NCI-H524 (cell line): Measurements from ENCODE around the gene LDLRAD4.

Experiments
- DNase-seq, 2 experiments: peaks; one replicate each; lab custom pipeline; 2025; lab: John Stamatoyannopoulos, UW

The LDLRAD4 gene

GRCh38 chr18:13614641-13615288 lies 396.2 kb downstream of the LDLRAD4 start:
- DNase-seq, result no peak

DNA sequence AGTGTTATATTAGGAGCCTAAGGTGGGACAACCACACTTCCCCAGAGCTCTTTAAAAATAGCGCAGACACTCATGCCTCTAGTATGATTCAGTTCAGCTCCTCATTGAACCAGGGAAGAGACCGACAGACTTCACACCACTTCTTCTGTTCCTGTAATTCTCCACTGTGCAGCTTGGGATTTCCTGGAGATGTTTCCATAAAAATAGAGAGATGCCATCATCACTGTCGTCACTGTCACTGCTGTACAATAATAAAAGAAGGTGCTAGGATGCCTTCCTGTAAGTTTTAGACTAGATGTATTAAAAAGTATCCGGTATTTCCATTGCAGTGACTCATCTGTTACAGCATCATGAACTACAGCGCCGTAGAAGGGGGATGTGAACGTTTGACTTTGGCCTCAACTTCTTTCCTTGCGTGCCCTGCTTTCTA lies 396.9 kb downstream of the LDLRAD4 start:
- no peak for DNase-seq

DNA sequence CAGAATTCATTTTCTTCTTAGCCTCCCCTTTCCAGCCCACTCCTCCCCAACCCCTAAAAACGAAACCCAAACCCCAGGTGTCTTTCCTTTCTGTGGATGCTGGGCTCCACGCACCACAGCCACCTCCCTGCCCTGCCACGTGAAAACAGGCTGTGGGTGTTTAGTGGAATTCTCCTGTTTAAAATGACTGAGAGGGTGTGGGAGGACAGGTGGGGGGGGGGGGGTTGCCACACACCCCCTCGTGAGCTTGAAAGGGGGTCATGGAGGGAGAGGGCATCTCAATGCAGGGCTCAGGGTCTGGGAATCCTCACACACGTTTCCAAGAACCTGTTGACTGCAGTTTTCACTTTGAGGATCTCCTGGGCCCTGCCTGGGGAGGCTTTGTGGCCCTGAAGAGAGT lies 397.5 kb downstream of the LDLRAD4 start:
- no peak for DNase-seq

GRCh38 chr18:13616525-13617035 lies 398.0 kb downstream of the LDLRAD4 start:
- DNase-seq, result no peak

DNA sequence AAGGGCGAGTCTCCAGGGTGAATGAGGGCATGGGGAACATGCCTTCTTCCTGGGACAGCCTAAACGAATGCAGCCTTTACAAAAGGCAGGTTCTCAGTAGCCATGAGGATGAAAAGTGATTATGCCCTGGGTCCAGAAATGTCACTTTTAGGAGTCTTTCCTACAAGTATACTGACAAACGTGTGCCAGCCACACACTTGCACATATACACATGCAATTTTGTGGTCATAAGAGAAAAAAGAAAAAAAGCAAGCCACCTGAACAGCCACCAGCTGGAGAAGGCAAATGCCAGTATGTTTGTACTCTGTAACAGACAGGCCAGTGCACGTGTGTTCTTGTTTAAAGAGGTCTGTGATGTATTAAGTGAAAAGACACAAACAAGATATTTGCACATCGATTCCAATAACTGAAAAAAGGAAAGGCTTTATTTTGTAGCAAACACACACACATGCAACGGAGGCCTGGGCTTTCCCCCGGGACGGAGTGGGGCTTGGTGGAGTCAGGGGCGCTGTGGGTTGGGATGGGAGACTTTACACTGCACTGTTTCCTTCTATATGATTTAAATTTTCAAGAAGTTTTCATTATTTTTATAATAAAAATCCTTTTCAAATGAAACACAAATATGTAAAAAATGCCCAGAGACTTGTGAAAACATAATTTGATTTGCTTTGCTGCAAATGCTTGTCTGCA lies 399.4 kb downstream of the LDLRAD4 start:
- DNase-seq, result no peak

DNA sequence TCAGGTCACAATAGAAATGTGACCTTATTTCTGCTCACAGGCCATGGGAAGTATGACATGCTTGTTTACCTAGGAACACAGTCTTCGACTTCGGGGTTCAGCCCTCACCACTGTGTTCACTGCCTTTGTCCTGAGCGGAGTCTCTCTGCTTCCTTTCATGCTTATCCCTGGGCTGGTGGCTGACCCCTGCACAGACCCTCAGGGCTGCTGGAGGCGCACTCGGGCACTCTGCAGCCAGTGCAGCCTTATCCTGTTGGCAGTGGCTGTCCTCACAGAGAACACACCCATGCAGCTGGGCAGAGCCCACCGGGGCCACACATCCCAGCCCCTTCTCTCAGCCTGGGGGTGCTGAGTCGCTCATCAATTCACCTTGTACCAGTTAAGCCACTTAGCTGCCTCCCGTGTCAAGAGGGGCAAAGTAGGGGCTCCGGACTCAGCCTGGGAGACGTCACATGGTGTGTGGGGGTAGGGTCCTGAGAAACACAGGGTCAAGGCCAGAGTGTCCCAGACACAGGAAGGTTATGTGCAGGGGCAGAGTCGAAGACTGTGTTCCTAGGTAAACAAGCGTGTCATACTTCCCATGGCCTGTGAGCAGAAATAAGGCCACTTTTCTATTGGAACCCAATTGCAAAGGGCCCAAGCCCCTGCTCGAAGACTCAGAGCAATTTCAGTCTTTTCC lies 400.3 kb downstream of the LDLRAD4 start:
- DNase-seq, result no peak

GRCh38 chr18:13619505-13620205 lies 401.1 kb downstream of the LDLRAD4 start:
- DNase-seq, result no peak

DNA sequence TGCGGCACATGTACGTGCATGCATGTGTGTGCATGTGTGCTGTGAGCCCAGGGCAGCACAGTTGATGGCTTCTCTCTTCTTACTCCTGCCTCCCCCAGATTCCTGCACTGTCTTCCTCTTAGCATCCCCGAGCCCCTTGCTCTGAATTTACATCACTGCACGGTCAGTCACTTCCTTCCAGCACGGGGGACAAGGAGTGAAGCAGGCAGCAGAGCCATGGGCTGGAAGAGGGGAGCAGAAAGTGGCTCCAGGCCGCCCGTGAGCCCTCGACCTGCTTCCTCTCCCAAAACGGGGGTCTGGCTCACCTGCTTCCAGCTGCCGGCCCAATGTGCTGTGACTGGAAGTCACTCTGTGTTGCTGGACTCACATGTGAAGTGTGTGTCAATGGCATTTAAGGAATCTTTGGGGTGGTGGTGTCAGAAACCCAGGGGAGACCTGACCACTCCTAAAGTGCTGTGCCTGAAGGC lies 401.7 kb downstream of the LDLRAD4 start:
- no peak for DNase-seq

GRCh38 chr18:13620818-13621445 lies 402.4 kb downstream of the LDLRAD4 start:
- no peak for DNase-seq

DNA sequence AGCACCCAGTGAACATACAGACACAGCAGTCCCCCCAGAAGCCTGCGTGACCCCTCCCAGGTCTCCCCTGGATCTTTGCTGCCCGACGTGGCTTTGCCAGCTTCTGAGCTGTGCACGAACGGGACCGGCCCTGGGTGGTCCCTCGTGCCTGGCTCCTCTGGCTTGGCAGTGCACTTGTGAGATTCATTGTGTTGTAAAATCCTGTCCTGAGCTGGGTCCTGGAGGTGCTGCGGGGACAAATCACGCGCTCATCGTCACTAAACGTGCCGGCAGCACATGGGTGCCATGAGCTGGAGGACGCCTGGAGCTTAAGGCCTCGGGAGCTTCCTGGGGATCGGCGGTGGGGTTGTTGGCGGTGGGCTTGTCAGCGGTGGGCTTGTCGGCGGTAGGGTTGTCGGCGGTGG lies 402.9 kb downstream of the LDLRAD4 start:
- no peak for DNase-seq

DNA sequence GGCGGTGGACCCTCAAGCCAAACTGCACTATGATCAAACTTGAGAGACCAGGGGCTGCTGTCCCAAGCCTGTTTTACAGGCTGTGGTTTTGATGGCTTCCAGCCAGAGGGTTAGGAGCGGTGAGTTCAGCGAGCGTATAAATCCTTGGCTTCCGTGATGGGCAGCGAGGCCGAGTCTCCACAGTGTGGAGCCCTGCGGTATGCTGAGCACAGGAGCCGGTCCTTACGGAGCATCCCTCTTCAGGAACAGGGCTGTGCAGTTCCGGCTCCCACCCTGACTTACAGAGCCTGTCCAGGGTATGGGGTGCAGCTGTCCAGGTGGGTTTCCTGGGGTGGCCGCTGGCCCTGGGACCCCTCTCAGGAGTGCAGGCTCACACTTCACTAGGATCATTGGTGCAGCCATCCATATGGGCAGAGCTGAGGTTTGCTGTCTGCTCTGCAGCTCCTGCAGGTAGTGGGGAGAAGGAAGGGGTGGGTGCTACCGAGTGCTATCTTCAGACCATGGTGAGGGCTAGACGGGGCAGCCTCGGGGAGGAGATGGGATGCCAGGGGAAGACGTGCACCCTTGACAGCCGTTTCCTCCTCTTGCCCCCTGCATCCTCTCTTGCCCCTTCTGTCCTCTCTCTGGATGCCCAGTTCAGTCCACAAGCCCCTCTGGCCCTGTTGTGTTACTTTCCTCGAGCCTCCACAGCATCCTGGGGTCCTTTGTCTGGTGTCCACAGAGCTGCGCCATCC lies 403.5 kb downstream of the LDLRAD4 start:
- DNase-seq, result no peak

GRCh38 chr18:13622751-13623150 lies 404.2 kb downstream of the LDLRAD4 start:
- DNase-seq, result no peak

GRCh38 chr18:13623348-13623747 lies 404.8 kb downstream of the LDLRAD4 start:
- DNase-seq, result no peak

- no peak for DNase-seq
These were observed 405.3 kb downstream of the LDLRAD4 start for GRCh38 chr18:13623871-13624270.

DNA sequence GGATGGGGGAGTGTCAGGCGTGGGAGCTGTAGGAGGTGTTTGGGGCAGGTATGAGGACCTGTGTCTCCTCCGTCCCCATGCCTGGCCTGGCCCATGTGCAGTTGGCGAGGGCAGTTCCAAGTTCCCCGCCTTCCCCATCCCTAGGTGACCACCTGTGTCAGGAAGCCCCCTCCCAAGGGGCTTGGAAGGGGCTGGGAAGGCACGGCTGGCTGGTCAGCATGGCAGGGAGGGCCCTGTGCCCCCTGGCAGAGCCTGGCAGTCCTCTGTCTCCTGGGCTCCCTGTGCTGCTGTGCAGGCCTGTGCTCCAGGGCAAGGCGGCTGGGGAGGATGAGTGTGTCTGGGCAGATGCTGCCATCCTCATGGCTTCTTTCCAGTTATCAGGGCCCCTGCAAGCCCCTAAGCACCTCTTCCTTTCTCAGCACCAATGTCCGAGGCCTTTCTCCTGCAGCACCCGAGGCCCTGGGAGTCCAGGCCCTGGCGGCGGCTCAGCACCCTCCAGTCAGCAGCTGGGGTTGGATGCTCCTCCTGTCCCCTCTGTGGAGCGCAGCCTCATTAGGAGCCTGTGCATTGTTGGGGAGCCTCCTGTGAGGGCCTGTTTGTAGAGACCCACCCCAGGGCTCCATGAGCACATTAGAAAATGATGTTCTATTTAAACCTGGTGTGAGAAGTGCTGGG lies 406.1 kb downstream of the LDLRAD4 start:
- no peak for DNase-seq

GRCh38 chr18:13625355-13625754 lies 406.8 kb downstream of the LDLRAD4 start:
- no peak for DNase-seq

- no peak for DNase-seq
These were observed 407.4 kb downstream of the LDLRAD4 start for GRCh38 chr18:13625843-13626543.

GRCh38 chr18:13626544-13626908 lies 408.0 kb downstream of the LDLRAD4 start:
- DNase-seq, result peak in 1 of 2 experiments; percentile 24

GRCh38 chr18:13627639-13628038 lies 409.1 kb downstream of the LDLRAD4 start:
- no peak for DNase-seq

DNA sequence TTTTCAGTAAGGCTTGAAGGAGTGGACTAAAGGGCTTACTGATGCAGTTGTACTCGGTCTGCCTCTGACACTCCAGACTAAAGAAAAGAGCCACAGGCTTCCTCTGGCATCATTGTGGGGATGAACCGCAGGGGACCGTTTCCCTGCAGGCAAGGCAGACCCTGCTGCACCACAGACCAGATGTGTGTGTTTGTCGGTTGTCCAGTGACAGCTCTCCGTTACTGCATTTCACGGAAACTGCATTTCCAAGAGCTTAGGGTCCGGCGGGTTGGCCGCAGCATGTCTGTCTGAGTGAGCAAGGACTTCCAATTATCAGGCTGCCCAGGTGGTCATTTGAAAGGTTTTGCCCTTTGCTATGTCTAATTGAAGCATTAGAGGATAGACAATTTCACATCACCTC lies 409.7 kb downstream of the LDLRAD4 start:
- DNase-seq, result no peak
